HEK293T (cell line): ENCODE measurements around the gene CXCR2.

Experiments used
- ARNT ChIP-seq: fragments of 450-650 bp; IDR thresholded peaks from 2 replicates; pipeline ENCODE4 v1.6.1; 2017; ENCODE audit warnings: mild to moderate bottlenecking
- BHLHE40 ChIP-seq: fragments of 450-650 bp; IDR thresholded peaks from 2 replicates; pipeline ENCODE4 v1.6.1; 2016; ENCODE audit warnings: mild to moderate bottlenecking, moderate library complexity, borderline replicate concordance
- ELF4 ChIP-seq: fragments of 450-650 bp; IDR thresholded peaks from 2 replicates; pipeline ENCODE4 v1.6.1; 2017; ENCODE audit warnings: antibody characterized with exemption
- FOXA1 ChIP-seq: fragments of 450-650 bp; IDR thresholded peaks from 2 replicates; pipeline ENCODE4 v1.6.1; 2016; ENCODE audit warnings: mild to moderate bottlenecking
- FOXK2 ChIP-seq: fragments of 450-650 bp; IDR thresholded peaks from 2 replicates; pipeline ENCODE4 v1.6.1; 2016; ENCODE audit warnings: mild to moderate bottlenecking
- FOXM1 ChIP-seq: fragments of 450-650 bp; IDR thresholded peaks from 2 replicates; pipeline ENCODE4 v1.6.1; 2017; ENCODE audit warnings: mild to moderate bottlenecking, borderline replicate concordance
- HDGF ChIP-seq: fragments of 450-650 bp; IDR thresholded peaks from 2 replicates; pipeline ENCODE4 v1.6.1; 2017; ENCODE audit warnings: antibody characterized with exemption, borderline replicate concordance
- L3MBTL2 ChIP-seq: fragments of 450-650 bp; conservative IDR thresholded peaks from 2 replicates; pipeline ENCODE4 v1.6.1; 2016; ENCODE audit warnings: mild to moderate bottlenecking
- NFRKB ChIP-seq: fragments of 450-650 bp; IDR thresholded peaks from 2 replicates; pipeline ENCODE4 v1.6.1; 2016; ENCODE audit warnings: mild to moderate bottlenecking, moderate library complexity
- SP1 ChIP-seq: fragments of 450-650 bp; IDR thresholded peaks from 2 replicates; pipeline ENCODE4 v1.6.1; 2017
- SUZ12 ChIP-seq: fragments of 450-650 bp; IDR thresholded peaks from 2 replicates; pipeline ENCODE4 v1.6.1; 2016; ENCODE audit warnings: mild to moderate bottlenecking
- TARDBP ChIP-seq: fragments of 450-650 bp; IDR thresholded peaks from 2 replicates; pipeline ENCODE4 v1.6.1; 2016
- ZNF384 ChIP-seq: fragments of 450-650 bp; IDR thresholded peaks from 2 replicates; pipeline ENCODE4 v1.6.1; 2016
- TF ChIP-seq, protein P1 (sequence below): fragments of 450-650 bp; IDR thresholded peaks from 2 replicates; pipeline ENCODE4 v1.6.1; 2016

DNA sequence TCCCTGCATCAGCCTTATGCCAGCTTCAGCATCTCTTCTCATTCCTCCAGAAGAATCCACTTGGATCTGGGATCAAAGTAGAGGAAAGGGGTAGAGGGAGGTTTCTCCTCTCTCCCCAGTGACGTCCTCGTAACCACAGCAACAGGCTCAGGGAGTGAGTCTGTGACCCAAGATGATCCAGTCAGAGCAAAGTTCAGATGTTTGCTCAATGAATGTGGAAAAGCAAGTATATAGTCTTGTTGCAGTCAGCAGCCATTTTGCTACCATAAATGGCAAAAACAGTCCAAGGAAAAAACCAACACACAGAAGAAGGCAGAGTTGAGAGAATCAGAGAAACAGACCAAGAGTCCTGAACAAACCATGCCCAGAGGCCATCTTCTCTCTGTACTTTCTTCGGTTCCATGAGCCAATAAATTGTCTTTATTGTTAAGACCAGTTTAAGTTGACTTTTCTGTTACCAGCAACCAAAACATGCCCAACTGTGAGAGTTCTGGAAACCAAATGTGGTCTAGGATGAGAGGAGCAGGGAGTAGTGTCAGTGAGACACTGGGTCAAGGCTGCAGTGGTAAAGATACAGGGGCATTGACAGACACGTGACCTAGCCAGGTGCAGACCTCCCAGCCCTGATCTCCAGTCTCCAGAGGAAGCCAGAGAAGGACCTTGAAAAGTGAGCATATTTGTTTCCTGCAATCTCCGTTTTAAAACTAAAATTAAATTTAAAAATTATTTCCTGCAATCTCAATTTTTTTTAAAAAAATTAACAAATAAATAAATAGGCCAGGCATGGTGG lies 44.1 kb downstream of the CXCR2 start:
- TF ChIP-seq L3MBTL2: no peak
- TF ChIP-seq FOXM1: no peak
- TF ChIP-seq NFRKB: no peak
- TF ChIP-seq, protein P1, sequence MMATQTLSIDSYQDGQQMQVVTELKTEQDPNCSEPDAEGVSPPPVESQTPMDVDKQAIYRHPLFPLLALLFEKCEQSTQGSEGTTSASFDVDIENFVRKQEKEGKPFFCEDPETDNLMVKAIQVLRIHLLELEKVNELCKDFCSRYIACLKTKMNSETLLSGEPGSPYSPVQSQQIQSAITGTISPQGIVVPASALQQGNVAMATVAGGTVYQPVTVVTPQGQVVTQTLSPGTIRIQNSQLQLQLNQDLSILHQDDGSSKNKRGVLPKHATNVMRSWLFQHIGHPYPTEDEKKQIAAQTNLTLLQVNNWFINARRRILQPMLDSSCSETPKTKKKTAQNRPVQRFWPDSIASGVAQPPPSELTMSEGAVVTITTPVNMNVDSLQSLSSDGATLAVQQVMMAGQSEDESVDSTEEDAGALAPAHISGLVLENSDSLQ: no peak
- no peak for TF ChIP-seq ELF4
- no peak for TF ChIP-seq SUZ12
- TF ChIP-seq SP1: no peak
- no peak for TF ChIP-seq TARDBP
- TF ChIP-seq BHLHE40: no peak
- TF ChIP-seq FOXA1: no peak
- no peak for TF ChIP-seq ARNT
- no peak for TF ChIP-seq HDGF
- no peak for TF ChIP-seq FOXK2
- TF ChIP-seq ZNF384: no peak
